BJ (cell line): Measurements from ENCODE around the gene ALDH3B2. TPM values are rescaled to one million over a fixed set of nuclear protein-coding genes. Genes with fewer than 3 reads are reported as not detected.
"Not testable (repeated sequence)": the region's sequence is repeated elsewhere in the genome, so short reads cannot be mapped to it uniquely, and the experiment has no call there.

Experiments
- CTCF ChIA-PET: fragments of 350-600 bp; formaldehyde crosslinking; extraction: SDS; loops from one replicate; lab custom pipeline; 2021; ENCODE audit warnings: antibody characterized with exemption, inconsistent platforms; lab: Yijun Ruan, JAX
- POLR2A ChIA-PET: fragments of 300-600 bp; sonication (Branson Sonifier 250); formaldehyde crosslinking; extraction: SDS; loops from one replicate; lab custom pipeline; 2021; ENCODE audit warnings: antibody characterized with exemption; lab: Charles Lee
- DNase-seq: peaks from one replicate; pipeline ENCODE4 v3.0.0-alpha.2; 2011; ENCODE audit warnings: low read depth
- H3K27me3 ChIP-seq: 2 replicates; pipeline ENCODE4 v1.6.0; 2011; ENCODE audit warnings: low read length; ENCODE audit not compliant: control insufficient read depth, insufficient read depth
- H3K36me3 ChIP-seq: 2 replicates; pipeline ENCODE4 v1.5.1; 2011; ENCODE audit warnings: low read length; ENCODE audit not compliant: control insufficient read depth, insufficient read depth
- H3K4me3 ChIP-seq: 2 replicates; pipeline ENCODE4 v1.5.1; 2011; ENCODE audit warnings: low read depth, mild to moderate bottlenecking, control low read depth, low read length
- CTCF ChIP-seq: IDR thresholded peaks from 2 replicates; pipeline ENCODE4 v1.5.1; 2011; ENCODE audit warnings: low read depth, mild to moderate bottlenecking, control low read depth, inconsistent platforms, low read length, moderate library complexity; ENCODE audit not compliant: insufficient read depth
- polyA plus RNA-seq: library from polyadenylated mRNA; depleted of rRNA; stranded (reverse); fragments of >200 nt; gene quantifications from 2 replicates; pipeline ENCODE4 v1.2.3, GENCODE V29; 2011

Gene ALDH3B2
- polyA plus RNA-seq, 1 experiment, result not detected

GRCh38 chr11:67620621-67621020 is 53.8 kb downstream of the ALDH3B2 start:
- POLR2A ChIA-PET, result not testable (repeated sequence)
- CTCF ChIA-PET, result interaction anchor here (10.0 kb wide), 1 partner anchor 8 kb away, joined by 88 read pairs; the partner anchor contains the start of gene NUDT8

GRCh38 chr11:67619683-67620618 is 54.5 kb downstream of the ALDH3B2 start:
- H3K36me3 ChIP-seq, POLR2A ChIA-PET, H3K4me3 ChIP-seq, DNase-seq: not testable (repeated sequence)
- CTCF ChIA-PET, result interaction anchor here (1.0 to 10.0 kb wide), 2 partner anchors 9 to 37 kb away, joined by 3 to 88 read pairs; partner anchors contain the start of gene NUDT8
- peaks cover 16% of the 10 kb centered on the region for H3K27me3 ChIP-seq

More at GRCh38 chr11:67620621-67621020, 53.8 kb downstream of the ALDH3B2 start:
- H3K27me3 ChIP-seq, result peaks cover 13% of the 10 kb centered on the region
- H3K4me3 ChIP-seq, H3K36me3 ChIP-seq, DNase-seq: not testable (repeated sequence)

- peaks cover 16% of the 10 kb centered on the region for H3K27me3 ChIP-seq
- H3K36me3 ChIP-seq, DNase-seq, H3K4me3 ChIP-seq, POLR2A ChIA-PET: not testable (repeated sequence)
- CTCF ChIA-PET, result interaction anchor here (1.0 to 10.0 kb wide), 2 partner anchors 10 to 36 kb away, joined by 3 to 88 read pairs; partner anchors contain the start of gene NUDT8
Measured at GRCh38 chr11:67618901-67619659, 55.3 kb downstream of the ALDH3B2 start.

GRCh38 chr11:67617243-67617953 is 57.0 kb downstream of the ALDH3B2 start:
- ChIA-PET CTCF (interaction anchor here (1.0 to 10.0 kb wide), 2 partner anchors 9 to 11 kb away, joined by 4 to 88 read pairs; partner anchors contain the start of gene NUDT8), POLR2A (no interaction called here)
- Histone ChIP-seq H3K36me3 (peaks cover 4% of the 10 kb centered on the region), H3K4me3 (no peak overlapping the region), H3K27me3 (peaks cover 16% of the 10 kb centered on the region)
- no peak for DNase-seq
- TF ChIP-seq CTCF, result no peak

GRCh38 chr11:67616431-67617242 is 57.8 kb downstream of the ALDH3B2 start:
- Histone ChIP-seq H3K4me3 (no peak overlapping the region), H3K27me3 (peaks cover 16% of the 10 kb centered on the region), H3K36me3 (peaks cover 7% of the 10 kb centered on the region)
- no peak for DNase-seq
- POLR2A ChIA-PET, result no interaction called here
- CTCF ChIA-PET, result interaction anchor here (1.0 to 10.0 kb wide), 3 partner anchors 8 to 53 kb away, joined by 4 to 88 read pairs (median 4); partner anchors contain the start of gene NUDT8
- TF ChIP-seq CTCF, result no peak
